ENCODE data around the gene MRPL30.
"Not testable (repeated sequence)": the region's sequence is repeated elsewhere in the genome, so short reads cannot be mapped to it uniquely, and the experiment has no call there.

MRPL30 gene

DNA sequence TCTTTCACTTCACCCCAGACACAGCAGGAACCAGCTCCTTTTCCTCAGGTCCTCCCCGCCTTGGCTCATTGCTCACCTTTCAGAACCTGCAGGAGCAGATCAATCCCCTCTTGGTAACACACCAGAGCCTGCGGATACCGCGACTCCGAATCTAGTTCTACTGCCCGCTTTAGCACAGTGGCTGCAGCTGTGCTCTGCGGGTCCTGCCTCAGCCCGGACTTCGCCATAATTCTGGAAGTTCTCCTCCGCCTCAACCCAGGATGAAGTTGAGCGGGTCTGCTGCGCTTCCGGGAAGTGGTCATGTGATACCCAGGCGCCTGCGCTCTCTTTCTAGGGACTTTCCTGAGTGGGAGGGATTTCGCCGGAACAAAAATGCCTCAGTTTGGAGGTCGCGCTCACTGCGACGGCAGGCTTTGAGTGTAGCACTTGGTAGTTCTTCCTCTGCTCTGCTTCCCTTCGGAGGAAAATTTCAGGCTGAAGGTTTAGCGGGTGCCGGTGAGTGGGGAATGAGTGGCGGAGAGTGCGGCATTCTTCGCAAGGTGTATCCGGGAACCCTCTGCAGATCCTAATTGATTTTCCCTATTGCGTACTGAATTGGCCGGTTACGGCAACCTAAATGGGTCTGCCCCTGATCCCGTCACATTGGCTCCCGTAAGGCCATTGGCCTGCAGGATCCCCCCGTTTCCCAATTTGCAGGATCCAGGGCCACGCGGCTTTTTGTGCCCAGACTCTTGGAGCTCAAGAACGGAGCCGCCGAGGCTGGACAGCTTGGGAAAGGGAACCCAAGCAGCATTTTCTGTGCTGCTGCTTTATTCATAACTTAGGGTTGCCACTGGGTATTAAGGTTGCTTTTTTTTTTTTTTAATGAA is at the start of gene MRPL30, which contains the start of gene MITD1:
Gene MRPL30 (plus strand): TSS at position 430 of the 869 bp plus-strand sequence. CDS start 5,020 bp downstream, outside the sequence.
Gene MITD1 (minus strand): TSS at position 304 of the 869 bp plus-strand sequence. CDS start 77 bp downstream, at position 227.
- peak; percentile 68 to 79 for DNase-seq (ENCODE audit: low read depth in 1 of 2, low spot score in 1 of 2)

DNA sequence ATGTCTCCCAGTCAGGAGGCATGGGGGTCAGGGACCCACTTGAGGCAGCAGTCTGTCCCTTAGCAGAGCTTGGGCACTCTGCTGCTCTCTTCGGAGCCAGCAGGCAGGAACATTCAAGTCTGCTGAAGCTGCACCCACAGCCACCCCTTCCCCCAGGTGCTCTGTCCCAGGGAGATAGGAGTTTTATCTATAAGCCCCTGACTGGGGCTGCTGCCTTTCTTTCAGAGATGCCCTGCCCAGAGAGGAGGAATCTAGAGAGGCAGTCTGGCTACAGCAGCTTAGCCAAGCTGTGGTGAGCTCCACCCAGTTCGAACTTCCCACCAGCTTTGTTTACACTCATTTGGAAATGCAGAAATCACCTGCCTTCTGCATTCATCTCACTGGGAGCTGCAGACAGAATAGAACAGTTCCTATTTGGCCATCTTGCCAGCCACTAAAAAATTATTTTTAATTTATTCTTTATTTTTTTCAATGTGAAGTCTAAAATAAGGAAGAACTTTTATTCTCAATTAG is 45.9 kb upstream of the MRPL30 start:
- not testable (repeated sequence) for DNase-seq (ENCODE audit: low read depth in 1 of 2, low spot score in 1 of 2)

DNA sequence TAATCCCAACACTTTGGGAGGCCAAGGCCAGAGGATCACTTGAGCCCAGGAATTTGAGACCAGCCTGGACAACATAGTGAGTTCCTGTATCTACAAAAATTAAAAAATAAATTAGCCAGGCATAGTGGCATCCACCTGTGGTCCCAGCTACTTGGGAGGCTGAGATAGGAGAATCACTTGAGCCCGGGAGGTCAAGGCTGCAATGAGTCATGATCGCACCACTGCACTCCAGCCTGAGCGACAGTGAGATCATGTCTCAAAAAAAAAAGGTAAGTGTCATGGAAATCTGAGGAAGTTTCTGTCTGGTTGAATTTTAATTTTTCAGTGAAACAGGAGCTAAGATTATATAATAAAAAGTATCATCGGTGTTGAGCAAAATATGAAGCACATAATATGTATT is 42.0 kb upstream of the MRPL30 start:
- DNase-seq (ENCODE audit: low read depth in 1 of 2, low spot score in 1 of 2): no peak

DNA sequence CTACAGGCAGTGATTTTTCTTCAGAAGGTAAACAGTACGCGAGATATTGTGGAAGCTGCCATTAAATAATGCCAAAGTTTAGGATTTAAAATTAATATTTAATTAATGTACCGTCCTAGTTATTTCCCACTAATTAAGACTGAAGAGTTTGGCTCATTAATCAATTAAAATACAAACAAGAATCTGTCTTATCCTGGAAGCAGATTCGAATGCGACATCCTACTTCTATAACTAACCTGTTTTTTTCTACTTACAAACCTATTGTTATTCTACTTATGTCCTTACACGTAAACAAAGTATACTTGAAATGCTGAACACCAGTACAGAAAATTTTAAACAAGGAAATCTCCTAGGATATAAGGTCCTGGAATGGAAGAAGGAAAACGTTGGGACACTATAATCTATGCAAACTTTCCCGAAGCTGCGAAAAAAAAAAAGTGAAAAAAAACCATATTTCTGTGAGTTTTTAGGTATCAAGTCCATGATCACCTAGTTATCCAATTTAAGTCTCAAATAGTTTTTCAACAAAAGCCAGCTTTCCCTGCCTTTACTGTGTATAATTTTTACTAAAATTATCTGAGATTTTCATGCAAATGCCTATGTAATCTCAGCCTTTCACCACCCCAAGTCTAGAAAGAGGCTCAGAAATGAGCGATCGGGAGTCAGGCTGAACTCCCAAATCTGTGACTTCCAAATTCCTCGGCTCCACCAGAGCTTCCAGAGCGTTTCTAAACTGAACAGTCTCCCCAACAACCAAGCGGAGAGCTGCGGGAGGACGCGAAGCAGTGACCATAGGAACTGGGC is 40.7 kb upstream of the MRPL30 start:
- no peak for DNase-seq (ENCODE audit: low read depth in 1 of 2, low spot score in 1 of 2)

DNA sequence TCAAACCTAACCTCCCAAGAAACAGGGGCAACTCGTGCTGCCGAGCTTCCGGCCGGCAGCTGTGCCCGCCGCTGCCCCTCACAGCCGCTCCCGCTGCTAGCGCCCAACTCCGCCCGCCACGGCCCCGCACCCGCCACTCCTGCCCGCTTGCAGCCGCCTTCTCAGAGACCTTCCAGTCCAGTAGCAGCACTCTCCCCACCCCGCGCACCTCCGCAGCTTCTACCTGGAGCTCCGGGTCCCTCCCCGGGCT is 40.2 kb upstream of the MRPL30 start:
- no peak for DNase-seq (ENCODE audit: low read depth in 1 of 2, low spot score in 1 of 2)

DNA sequence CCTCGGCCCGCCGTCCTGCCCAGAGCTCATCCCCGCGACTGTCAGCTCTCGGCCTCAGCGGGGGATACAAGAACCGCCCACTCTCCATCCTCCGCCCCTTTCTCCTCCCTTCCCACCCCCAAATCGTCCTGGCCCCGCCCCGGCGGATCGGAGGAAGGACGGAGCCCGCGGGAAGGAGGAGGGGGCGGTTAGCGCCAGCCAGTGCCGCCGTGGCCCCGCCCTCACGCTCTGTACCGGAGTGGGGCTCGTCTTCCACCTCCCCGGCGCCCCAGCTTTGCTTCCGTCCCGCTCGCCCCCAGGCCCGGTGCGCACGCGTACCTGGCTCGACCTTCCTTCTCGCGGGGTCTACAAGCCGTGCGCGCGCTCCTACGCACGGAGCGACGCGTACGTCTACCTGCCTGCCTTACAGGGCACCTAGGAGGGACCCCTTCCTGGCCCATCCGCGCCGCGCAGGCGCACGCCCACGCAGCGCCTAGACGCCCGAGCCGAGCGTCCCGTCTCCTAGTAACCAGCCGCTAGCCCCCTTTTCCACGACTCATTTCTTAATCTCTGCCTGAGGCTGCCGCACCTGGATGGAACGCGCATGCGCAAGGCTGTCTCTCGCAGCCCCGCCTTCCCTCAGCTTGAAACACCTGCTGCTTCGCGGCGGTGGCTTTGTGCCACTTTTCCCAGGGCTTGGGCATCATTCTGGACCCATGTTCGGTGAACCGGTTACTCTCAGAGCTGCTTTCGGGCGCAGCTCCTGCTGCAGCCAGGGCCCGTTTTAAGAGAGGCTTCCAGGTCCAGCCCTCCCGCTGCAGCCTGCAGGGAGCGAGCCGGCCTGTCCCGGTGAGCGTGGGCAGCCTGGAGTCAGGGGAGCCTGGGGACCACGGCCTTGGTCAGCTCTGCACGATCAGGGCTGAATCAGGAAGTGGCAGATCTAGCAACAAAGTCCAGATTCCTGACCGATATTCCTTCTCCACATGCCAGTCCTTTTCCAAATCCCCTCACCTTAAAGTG is 39.6 kb upstream of the MRPL30 start, which contains the start of gene C2orf15:
Gene C2orf15 (plus strand): TSS at position 598 of the 999 bp plus-strand sequence. CDS start 8,852 bp downstream, outside the sequence.
- peak; percentile 93 to 95 for DNase-seq (ENCODE audit: low read depth in 1 of 2, low spot score in 1 of 2)

DNA sequence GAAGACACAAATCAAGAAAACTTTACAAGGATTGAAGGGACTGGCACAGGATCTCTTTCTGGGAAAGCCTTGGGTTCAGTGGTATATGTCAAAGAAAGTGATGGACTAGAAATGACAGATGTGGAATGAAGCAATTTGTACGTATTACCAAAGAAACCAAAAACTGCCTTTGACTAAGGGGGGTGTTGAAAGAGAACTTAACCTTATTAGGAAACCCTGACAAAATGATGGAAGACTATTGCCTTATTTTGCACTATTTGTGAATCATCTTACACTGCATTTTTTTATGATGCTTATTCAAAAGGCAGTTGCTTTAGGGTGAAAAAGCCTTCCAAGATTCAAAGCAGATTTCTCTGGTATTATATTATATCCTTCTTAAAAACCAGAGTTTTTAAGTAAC is 30.3 kb upstream of the MRPL30 start:
- no peak for DNase-seq (ENCODE audit: low read depth in 1 of 2, low spot score in 1 of 2)

DNA sequence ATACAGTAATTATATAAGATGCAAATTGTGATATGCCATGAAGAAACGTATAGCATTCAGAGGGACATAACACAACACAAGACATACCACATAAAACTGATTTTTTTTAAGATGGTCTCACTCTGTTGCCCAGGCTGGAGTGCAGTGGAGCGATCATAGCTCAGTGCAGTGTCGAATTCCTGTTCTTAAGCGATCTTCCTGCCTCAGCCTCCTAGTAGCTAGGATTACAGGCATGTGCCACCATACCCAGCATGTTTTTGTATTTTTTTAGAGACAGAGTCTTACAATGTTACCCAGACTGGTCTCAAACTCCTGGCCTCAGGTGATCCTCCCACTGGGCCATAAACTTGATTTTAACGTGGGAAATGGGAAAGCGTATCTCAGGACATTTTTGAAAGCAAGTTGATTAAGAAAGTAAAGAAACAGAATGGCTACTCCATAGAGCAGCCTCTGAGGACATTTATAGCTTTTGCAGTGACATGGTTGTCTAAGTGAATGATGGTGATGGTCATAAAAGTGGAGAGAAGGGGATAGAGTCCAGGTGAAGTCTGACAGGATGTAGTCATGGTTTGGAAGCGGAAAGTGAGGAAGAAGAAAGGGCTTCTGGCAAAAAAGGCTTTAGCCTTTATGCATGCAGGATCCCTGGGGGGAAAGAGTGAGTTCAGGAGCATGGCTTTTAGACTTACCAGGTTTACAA is 28.6 kb upstream of the MRPL30 start:
- DNase-seq (ENCODE audit: low read depth in 1 of 2, low spot score in 1 of 2): no peak

DNA sequence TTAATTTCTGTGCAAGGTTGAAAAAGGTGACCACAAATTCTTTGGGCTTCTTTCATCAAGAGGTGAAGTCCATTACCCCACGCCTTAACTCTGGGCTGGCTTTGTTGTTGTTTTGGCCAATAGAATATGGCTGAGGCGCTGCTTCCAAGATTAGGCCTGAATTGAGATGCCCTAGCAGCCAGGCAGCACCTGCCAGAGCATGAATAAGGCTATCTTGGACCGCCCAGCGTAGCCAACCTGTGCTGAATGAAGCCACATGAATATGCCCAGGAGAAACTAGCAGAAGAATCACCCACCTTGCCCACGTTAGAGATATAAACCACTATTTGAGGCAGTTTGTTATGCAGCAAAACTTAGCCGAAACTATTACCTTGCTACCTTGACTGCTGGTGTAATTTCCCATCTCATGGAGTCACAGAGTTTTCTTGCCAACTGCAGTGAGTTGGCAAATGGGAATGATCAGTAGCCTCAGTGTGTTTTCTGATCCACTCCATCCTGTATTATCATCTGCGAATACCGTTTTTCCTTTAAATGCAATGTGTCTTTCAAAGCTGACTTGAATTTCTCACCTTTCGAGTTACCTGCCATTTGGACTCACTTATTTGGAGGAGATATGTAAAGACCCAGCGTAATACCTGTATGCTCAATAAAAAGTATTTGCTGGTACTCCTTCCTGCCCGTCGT is 26.9 kb upstream of the MRPL30 start:
- DNase-seq (ENCODE audit: low read depth in 1 of 2, low spot score in 1 of 2): no peak

DNA sequence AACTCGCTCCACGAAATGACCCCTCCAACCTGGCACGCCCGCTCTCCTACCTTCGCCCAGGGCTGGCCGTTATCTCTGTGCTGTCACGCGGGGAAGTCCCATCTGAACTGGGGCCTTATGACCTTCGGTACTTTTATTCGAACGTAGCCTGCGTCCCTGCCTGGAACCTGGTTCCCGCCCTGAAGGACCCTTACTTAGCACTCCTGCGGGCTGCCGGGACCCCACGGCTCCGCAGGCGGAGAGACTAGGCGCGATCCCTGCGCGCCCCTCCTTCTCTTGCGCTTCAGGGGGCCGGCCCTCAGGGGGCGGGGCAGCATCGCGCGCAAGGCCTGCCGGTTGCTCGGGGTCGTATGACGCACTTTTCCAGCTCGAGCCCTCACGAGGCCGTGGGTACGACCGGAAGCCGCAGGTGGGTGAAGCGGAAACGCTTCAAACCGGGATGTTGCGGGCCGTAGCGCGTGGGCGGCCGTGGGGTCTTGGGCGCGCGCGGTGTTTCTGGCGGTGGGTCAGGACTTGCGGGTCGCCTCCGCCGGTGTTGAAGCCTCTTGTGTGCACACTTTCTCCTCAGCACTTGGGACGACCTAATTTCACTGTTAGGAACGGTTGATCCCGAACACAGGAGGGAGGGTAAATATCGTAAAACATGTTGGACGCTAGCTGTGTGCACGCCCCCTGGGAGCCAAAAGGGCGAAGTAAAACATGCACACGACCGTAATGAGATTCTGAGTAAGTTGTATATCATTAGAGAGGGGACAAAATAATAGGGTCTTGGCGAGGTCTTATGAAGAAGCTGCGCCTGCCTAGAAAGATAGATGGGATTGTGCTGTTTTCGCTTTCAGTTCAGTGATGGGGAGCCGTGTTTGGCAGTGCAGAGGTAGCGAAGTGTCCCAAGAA is 26.1 kb upstream of the MRPL30 start, which contains the start of the genes LIPT1 and TSGA10:
Gene LIPT1 (plus strand): TSS at position 325 of the 894 bp plus-strand sequence. CDS start 6,991 bp downstream, outside the sequence.
Gene TSGA10 (minus strand): TSS at position 300 of the 894 bp plus-strand sequence. CDS start 45,503 bp downstream, outside the sequence.
- peak; percentile 80 to 84 for DNase-seq (ENCODE audit: low read depth in 1 of 2, low spot score in 1 of 2)

DNA sequence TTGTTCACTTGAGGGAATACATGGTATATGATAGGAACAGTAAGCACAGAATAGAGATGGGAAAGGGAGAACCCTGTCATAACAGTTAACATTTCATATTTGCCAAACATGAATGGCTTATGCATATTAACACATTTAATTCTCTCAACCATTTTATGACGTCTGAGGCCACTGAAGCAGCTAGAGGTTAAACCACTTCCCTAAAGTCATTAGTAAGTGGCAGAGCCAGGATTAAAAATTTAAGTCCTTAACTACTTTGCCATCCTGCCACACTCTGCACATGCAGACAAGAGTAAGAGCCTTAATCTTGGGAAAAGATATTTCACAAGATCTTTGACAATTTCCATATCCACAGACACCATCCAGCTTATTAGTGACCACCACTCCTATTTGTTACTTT is 24.1 kb upstream of the MRPL30 start:
- DNase-seq (ENCODE audit: low read depth in 1 of 2, low spot score in 1 of 2): no peak

DNA sequence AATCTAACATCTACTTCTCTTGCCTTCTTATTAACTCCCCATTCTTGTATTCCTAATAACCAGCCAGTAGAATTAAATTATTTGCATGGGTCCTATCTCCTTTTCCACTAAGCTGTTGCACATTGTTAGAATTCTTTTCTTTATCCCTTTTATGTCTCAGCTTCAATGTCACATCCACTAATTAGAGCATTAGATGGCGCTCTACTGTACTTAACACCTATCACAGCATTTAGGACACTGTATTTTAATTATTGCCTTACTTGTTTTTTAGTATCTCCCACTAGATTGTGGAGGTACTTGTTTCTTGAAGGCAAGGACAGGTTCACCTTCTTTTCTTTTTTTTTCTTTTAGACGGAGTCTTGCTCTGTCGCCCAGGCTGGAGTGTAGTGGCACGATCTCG is 22.4 kb upstream of the MRPL30 start:
- DNase-seq (ENCODE audit: low read depth in 1 of 2, low spot score in 1 of 2): no peak

DNA sequence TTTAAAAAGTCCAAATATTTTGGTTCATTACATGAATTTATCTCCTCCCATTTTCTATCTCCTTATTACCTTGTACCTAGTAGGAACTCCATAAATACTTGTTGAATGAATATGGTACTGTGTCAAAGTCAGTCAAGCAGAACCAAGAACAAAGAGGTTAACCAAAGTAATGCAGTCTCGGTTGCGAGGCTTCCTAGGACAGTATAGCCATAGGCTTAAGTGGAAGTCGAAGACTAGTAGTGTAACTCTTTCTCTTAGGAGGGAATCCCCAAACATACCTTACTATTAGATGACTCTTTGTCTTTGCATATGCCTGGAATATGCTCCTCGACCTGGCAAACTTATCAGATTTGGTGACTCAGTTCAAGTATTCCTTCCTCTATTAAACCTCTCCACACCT is 21.4 kb upstream of the MRPL30 start:
- DNase-seq (ENCODE audit: low read depth in 1 of 2, low spot score in 1 of 2): no peak

DNA sequence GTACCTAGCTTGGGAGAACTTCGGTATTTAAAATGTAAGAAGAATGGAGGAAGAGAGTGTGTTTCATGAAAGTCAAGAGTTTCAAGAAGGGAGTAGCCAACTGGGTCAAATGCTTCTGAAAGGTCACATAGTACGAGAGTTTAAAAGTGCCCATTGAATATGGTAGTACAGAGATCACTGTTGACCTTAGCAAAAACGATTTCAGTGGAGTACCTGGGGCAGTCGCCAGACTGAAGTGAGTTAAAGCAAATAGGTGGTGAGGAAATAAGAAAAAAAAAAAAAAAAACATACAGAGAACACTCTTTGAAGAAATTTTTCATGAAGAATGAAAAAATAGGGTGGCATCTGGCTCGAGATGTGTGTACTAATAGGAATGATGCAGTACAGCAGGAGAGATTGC is 14.8 kb upstream of the MRPL30 start:
- DNase-seq (ENCODE audit: low read depth in 1 of 2, low spot score in 1 of 2): no peak

DNA sequence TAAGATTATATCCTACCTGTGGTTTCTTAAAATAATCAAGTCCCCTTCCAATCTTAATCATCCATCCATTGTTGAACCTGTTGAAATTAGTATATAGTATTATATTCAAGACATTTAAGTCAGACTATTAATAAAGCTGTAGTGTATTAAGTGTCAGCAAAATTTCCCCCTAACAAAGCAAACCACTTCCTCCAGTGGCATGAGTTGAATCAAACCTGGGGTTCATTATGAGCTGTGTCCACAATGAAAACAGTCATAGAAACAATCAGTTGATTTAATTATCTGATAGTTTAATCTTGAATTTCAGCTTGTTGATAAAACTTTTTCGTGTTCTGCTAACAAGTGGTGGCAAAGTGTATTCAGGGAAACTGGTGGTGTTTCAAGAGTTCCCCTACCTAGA is 11.4 kb upstream of the MRPL30 start:
- DNase-seq (ENCODE audit: low read depth in 1 of 2, low spot score in 1 of 2): no peak

DNA sequence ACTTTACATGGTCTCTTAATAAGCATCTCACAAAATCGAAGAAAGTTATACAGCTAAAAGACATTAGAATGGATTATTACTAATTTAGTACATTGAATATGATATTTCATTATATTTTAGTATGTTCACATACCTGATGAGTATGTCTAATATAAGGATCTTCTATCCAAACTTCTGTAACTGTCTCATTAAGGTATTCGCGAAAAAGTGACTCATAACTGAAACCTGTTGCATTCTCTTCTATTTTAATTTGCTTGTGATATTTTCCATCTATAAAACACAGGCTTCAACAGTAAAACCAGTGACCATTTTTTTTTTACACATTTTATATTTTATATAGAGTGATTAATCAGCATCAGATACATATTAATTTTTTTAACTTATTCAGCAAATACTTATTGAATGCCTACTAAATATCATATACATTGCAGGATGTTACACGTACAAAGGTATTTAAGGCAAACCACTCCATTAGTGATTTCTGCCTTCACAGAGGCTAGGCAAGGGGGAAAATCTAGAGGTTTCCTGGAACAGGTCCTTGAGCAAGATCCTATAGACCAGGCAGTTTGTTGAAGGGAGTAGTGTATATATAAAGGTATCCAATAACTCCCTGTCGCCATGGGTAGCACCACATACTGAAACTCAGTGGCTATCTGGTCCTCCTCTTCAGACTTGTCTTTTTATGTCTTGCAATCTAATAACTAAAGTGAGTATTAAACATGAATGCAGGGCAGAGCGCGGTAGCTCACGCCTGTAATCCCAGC is 9.4 kb upstream of the MRPL30 start:
- DNase-seq (ENCODE audit: low read depth in 1 of 2, low spot score in 1 of 2): no peak

DNA sequence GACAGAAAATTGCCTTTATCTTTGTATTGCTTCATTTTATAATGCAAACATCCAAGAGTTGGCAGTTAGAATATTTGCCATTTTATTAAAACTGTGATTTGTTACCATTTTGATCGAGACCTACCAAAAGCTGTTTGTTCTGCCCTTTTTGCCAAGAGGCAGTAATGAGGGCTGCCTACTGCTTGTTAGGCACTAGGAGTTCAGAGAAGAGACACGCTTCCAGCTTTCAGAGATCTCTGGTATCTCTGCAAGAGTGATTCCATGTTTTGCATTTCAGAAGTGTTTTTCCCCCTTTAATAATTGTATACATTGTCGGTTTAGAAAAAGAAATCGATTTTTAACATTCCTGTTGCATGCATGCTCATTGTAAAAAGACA is 628 bp downstream of the MRPL30 start:
- no peak for DNase-seq (ENCODE audit: low read depth in 1 of 2, low spot score in 1 of 2)

DNA sequence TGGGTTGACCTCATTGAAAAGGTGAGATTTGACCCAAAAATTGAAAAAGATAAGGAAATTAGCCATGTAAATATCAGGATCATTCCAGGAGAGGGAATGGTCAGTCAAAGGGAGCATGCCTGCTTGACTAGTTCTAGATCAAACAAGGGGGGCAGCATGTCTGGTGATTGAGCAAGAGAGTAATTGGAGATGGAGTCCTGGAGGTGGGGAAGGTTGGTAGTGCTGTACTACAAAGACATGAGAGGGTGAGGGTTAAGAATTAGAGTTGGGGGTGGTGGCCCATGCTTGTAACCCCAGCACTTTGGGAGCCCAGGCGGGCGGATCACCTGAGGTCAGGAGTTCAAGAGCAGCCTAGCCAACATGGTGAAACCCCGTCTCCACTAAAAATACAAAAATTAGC is 2.0 kb downstream of the MRPL30 start:
- DNase-seq (ENCODE audit: low read depth in 1 of 2, low spot score in 1 of 2): no peak
